GM12878 (cell line): ENCODE data around the gene HAGHL. TPM values are rescaled to one million over a fixed set of nuclear protein-coding genes. Genes with fewer than 3 reads are reported as not detected.

Experiments
- ATAC-seq: fragments of 200-7000 bp; cut with Tn5 transposase; 3 replicates; pipeline ENCODE4 v1.9.1; 2020; ENCODE audit warnings: mild to moderate bottlenecking, moderate library complexity
- BruUV-seq: library from RNA; stranded (reverse); fragments of 400-500 nt; replicated peaks from 2 replicates; lab custom pipeline; 2021; lab: Mats Ljungman, UMichigan
- CTCF ChIA-PET: fragments of 300-600 bp; sonication (Branson Sonifier 250); formaldehyde crosslinking; extraction: SDS; loops from one replicate; lab custom pipeline; 2021; ENCODE audit warnings: inconsistent platforms; lab: Yijun Ruan, JAX
- POLR2A ChIA-PET: fragments of 350-600 bp; formaldehyde crosslinking; extraction: SDS; loops from one replicate; lab custom pipeline; 2021; ENCODE audit warnings: inconsistent platforms; lab: Charles Lee
- RAD21 ChIA-PET: fragments of 300-600 bp; sonication (Branson Sonifier 250); formaldehyde crosslinking; loops from one replicate; lab custom pipeline; 2023; ENCODE audit warnings: antibody characterized with exemption; ENCODE audit not compliant: unreplicated experiment; lab: Charles Lee
- SMC1A ChIA-PET: fragments of 300-600 bp; sonication (Branson Sonifier 250); formaldehyde crosslinking; loops from one replicate; lab custom pipeline; 2023; ENCODE audit not compliant: unreplicated experiment, uncharacterized antibody; lab: Charles Lee
- DNase-seq: peaks from one replicate; pipeline ENCODE4 v3.0.0-alpha.2; 2011; ENCODE audit warnings: low read depth, low spot score
- FAIRE-seq: peaks from 3 replicates; lab custom pipeline; 2011; peaks lifted over from hg19 to GRCh38; lab: Jason Lieb, UNC
- H2AFZ ChIP-seq: 2 replicates; pipeline ENCODE4 v1.6.0; 2011; ENCODE audit warnings: low read depth, low read length, control low read depth; ENCODE audit not compliant: control insufficient read depth
- H3K27ac ChIP-seq: 2 replicates; pipeline ENCODE4 v1.5.1; 2011; ENCODE audit warnings: control low read depth; ENCODE audit not compliant: control insufficient read depth, insufficient read depth
- H3K27me3 ChIP-seq, 2 experiments: replicated peaks in 1 of 2; 2 replicates each; pipeline versions ENCODE4 v1.6.0 to v1.6.1; 2011; ENCODE audit warnings: low read length in 1 of 2; ENCODE audit not compliant: control insufficient read depth in 2 of 2, insufficient read depth in 2 of 2
- H3K36me3 ChIP-seq, 2 experiments: 2 replicates each; pipeline ENCODE4 v1.5.1; 2011; ENCODE audit warnings: low read length in 1 of 2; ENCODE audit not compliant: control insufficient read depth in 2 of 2, insufficient read depth in 2 of 2
- H3K4me1 ChIP-seq: 2 replicates; pipeline ENCODE4 v1.6.1; 2011; ENCODE audit warnings: mild to moderate bottlenecking, low read length, moderate library complexity, mixed read lengths; ENCODE audit not compliant: control insufficient read depth, insufficient read depth
- H3K4me2 ChIP-seq: 2 replicates; pipeline ENCODE4 v1.6.0; 2011; ENCODE audit warnings: control low read depth; ENCODE audit not compliant: control insufficient read depth, insufficient read depth
- H3K4me3 ChIP-seq: fragments of 200-600 bp; sonication (generic); 2 replicates; pipeline ENCODE4 v1.5.1; 2016
- H3K79me2 ChIP-seq: 2 replicates; pipeline ENCODE4 v1.6.0; 2011; ENCODE audit warnings: low read length; ENCODE audit not compliant: control insufficient read depth, insufficient read depth
- H3K9ac ChIP-seq: 2 replicates; pipeline ENCODE4 v1.8.0; 2011; ENCODE audit warnings: low read length, control low read depth, mixed read lengths; ENCODE audit not compliant: control insufficient read depth, insufficient read depth
- H3K9me3 ChIP-seq: replicated peaks from 3 replicates; pipeline ENCODE4 v1.5.1; 2011; ENCODE audit warnings: mild to moderate bottlenecking, low read length; ENCODE audit not compliant: control insufficient read depth, insufficient read depth
- H4K20me1 ChIP-seq: 2 replicates; pipeline ENCODE4 v1.6.0; 2011; ENCODE audit not compliant: control insufficient read depth, insufficient read depth
- ATF2 ChIP-seq: IDR thresholded peaks from 2 replicates; pipeline ENCODE4 v1.6.1; 2012; ENCODE audit warnings: low read length, inconsistent platforms
- BHLHE40 ChIP-seq, 2 experiments: fragments of 450-650 bp in 1 of 2; IDR thresholded peaks; 2 replicates each; pipeline ENCODE4 v1.6.1; 2011 to 2017; ENCODE audit warnings: low read depth in 2 of 2, borderline replicate concordance in 1 of 2, improper control_type of control experiment in 1 of 2, low read length in 1 of 2, mild to moderate bottlenecking in 1 of 2
- EGR1 ChIP-seq, 2 experiments: IDR thresholded peaks; 1 replicate in 1 of 2; 2 replicates in 1 of 2; pipeline ENCODE4 v1.6.1; 2011 to 2012; ENCODE audit warnings: low read depth in 2 of 2, low read length in 2 of 2, borderline replicate concordance in 1 of 2, mild to moderate bottlenecking in 1 of 2, moderate library complexity in 1 of 2
- ELK1 ChIP-seq: IDR thresholded peaks from 2 replicates; pipeline ENCODE4 v1.6.1; 2012; ENCODE audit warnings: low read depth, low read length, improper control_type of control experiment
- ETV6 ChIP-seq, 2 experiments: fragments of 450-650 bp in 1 of 2; IDR thresholded peaks in 1 of 2; conservative IDR thresholded peaks in 1 of 2; 2 replicates each; pipeline ENCODE4 v1.6.1; 2014; ENCODE audit warnings: antibody characterized with exemption in 1 of 2, borderline replicate concordance in 1 of 2, low read depth in 1 of 2, mild to moderate bottlenecking in 1 of 2, moderate library complexity in 1 of 2
- EZH2 ChIP-seq: IDR thresholded peaks from 2 replicates; pipeline ENCODE4 v1.6.1; 2012; ENCODE audit warnings: low read depth, mild to moderate bottlenecking, control low read depth, inconsistent platforms, low read length, borderline replicate concordance; ENCODE audit not compliant: control insufficient read depth
- GATAD2B ChIP-seq: fragments of 450-650 bp; conservative IDR thresholded peaks from 2 replicates; pipeline ENCODE4 v1.6.1; 2017; ENCODE audit warnings: low read depth, mild to moderate bottlenecking, moderate library complexity
- HCFC1 ChIP-seq: fragments of 150-350 bp; IDR thresholded peaks from 2 replicates; pipeline ENCODE4 v1.6.1; 2014; ENCODE audit warnings: low read length
- KDM1A ChIP-seq: fragments of 200-600 bp; sonication (generic); IDR thresholded peaks from 2 replicates; pipeline ENCODE4 v1.6.1; 2016; ENCODE audit warnings: borderline replicate concordance
- NR2F1 ChIP-seq: fragments of 450-650 bp; conservative IDR thresholded peaks from 2 replicates; pipeline ENCODE4 v1.6.1; 2017; ENCODE audit warnings: mild to moderate bottlenecking
- PAX8 ChIP-seq: fragments of 450-650 bp; IDR thresholded peaks from 2 replicates; pipeline ENCODE4 v1.6.1; 2017; ENCODE audit warnings: mild to moderate bottlenecking, moderate library complexity
- RAD51 ChIP-seq: fragments of 450-650 bp; IDR thresholded peaks from 2 replicates; pipeline ENCODE4 v1.6.1; 2016; ENCODE audit warnings: moderate library complexity, mild to moderate bottlenecking, inconsistent platforms
- SREBF1 ChIP-seq: IDR thresholded peaks from 2 replicates; pipeline ENCODE4 v1.6.1; 2012; ENCODE audit warnings: mild to moderate bottlenecking, low read length
- SREBF2 ChIP-seq: IDR thresholded peaks from 2 replicates; pipeline ENCODE4 v1.6.1; 2012; ENCODE audit warnings: mild to moderate bottlenecking, low read length
- ZNF274 ChIP-seq: IDR thresholded peaks from one replicate; pipeline ENCODE4 v1.8.0; 2011; ENCODE audit not compliant: insufficient read length, insufficient read depth
- ZSCAN29 ChIP-seq: fragments of 450-650 bp; IDR thresholded peaks from 2 replicates; pipeline ENCODE4 v1.6.1; 2017; ENCODE audit warnings: mild to moderate bottlenecking, moderate library complexity
- WGBS: methylation state at CpG from one replicate; pipeline ENCODE4 v1.1.6; 2016; ENCODE audit warnings: low lambda C conversion rate; ENCODE audit not compliant: insufficient replicate concordance, insufficient coverage; ENCODE audit errors: missing lambda C conversion rate; 5-methylcytosine and 5-hydroxymethylcytosine counted together
- in situ Hi-C: fragments of 300-500 bp; cut with MboI; formaldehyde crosslinking; loops from 9 replicates; pipeline ENCODE4 v1.14.3; 2018; ENCODE audit warnings: mixed read lengths
- intact Hi-C: fragments of 100-400 bp; cut with micrococcal nuclease; formaldehyde crosslinking; loops from one replicate; pipeline ENCODE4 v1.14.2; 2022; ENCODE audit not compliant: unreplicated experiment
- polyA plus RNA-seq, 11 experiments: library from polyadenylated mRNA; depleted of rRNA in 4 of 11; unstranded in 6 of 11; stranded (reverse) in 5 of 11; fragments of >200 nt; fragmentation: Nextera tagmentation in 4 of 11; fragmentation: Illumina TruSeq in 1 of 11; extraction: Ambion mirVana in 4 of 11; extraction: Trizol in 1 of 11; gene quantifications; 1 replicate in 1 of 11; 2 replicates in 10 of 11; pipeline versions ENCODE4 v1.2.1 to v1.2.3, GENCODE V29; 2011 to 2016; ENCODE audit warnings: inconsistent platforms in 2 of 11, missing spikeins in 2 of 11, low read depth in 1 of 11
- total RNA-seq, 4 experiments: library from RNA; depleted of rRNA in 3 of 4; stranded (reverse); fragments of >200 nt in 3 of 4; fragmentation: Illumina TruSeq in 1 of 4; extraction: Trizol in 1 of 4; gene quantifications; 2 replicates each; pipeline versions ENCODE4 v1.2.1 to v1.2.3, GENCODE V29; 2013 to 2021

HAGHL gene
- total and polyA plus RNA-seq, 10 of the 15 experiments (the other 5 are each of a cell fraction or from before 2014, with no cell fraction given) = 0.23 to 44.6 (median 16.4) TPM

GRCh38 chr16:728890-729744, 2.2 kb downstream of the HAGHL start:
- no peak for FAIRE-seq
- intact Hi-C loops = no loop called here
- TF ChIP-seq ZNF274 (no peak), BHLHE40 (IDR thresholded peaks at IDR 0.05; ENCODE audit: borderline replicate concordance in 1 of 2, low read depth in 2 of 2, low read length in 1 of 2) (no peak), KDM1A (no peak), ZSCAN29 (no peak), SREBF1 (no peak), NR2F1 (no peak), EZH2 (no peak), PAX8 (no peak), GATAD2B (no peak), RAD51 (no peak), EGR1 (IDR thresholded peaks at IDR 0.05; ENCODE audit: borderline replicate concordance in 1 of 2, low read depth in 2 of 2, low read length in 2 of 2) (no peak), ELK1 (no peak), HCFC1 (no peak), ETV6 (conservative IDR thresholded peaks at IDR 0.05 in 1 of 2, IDR thresholded peaks at IDR 0.05 in 1 of 2; ENCODE audit: borderline replicate concordance in 1 of 2, low read depth in 1 of 2) (no peak), ATF2 (no peak), SREBF2 (no peak)
- no peak overlapping the region for H3K27ac ChIP-seq
- in situ Hi-C loops = no loop called here
- RAD21 ChIA-PET = interaction anchor here (1.5 kb wide), 1 partner anchor 17 kb away, joined by 4 read pairs; no protein-coding TSS in a partner anchor
- TSS peak; percentile 61 for BruUV-seq
- SMC1A ChIA-PET = no interaction called here
- no peak overlapping the region for H3K9ac ChIP-seq
- H3K4me2 ChIP-seq = peak overlapping the region; percentile 90; the same call in 1 of the 2 replicates
- H3K36me3 ChIP-seq = peaks cover 2 to 3% of the 10 kb centered on the region in 2 experiments; a peak in 3 of 4 replicates
- no peaks in the 10 kb centered on the region for H3K27me3 ChIP-seq
- H3K4me3 ChIP-seq = no peak overlapping the region
- H2AFZ ChIP-seq = no peak overlapping the region
- no peaks in the 10 kb centered on the region for H3K9me3 ChIP-seq
- POLR2A ChIA-PET = interaction anchor here (1.4 to 6.3 kb wide), 2 partner anchors 8 to 9 kb away, joined by 6 to 60 read pairs; partner anchors contain the start of genes ANTKMT and CIAO3
- ATAC-seq = no peak
- H3K79me2 ChIP-seq = no peaks in the 10 kb centered on the region; the same call in 1 of the 2 replicates
- DNase-seq = no peak
- H3K4me1 ChIP-seq = peaks cover 11% of the 10 kb centered on the region
- no peaks in the 10 kb centered on the region for H4K20me1 ChIP-seq
- CTCF ChIA-PET = interaction anchor here (0.7 to 1.4 kb wide), 2 partner anchors 9 to 12 kb away, joined by 4 to 6 read pairs; partner anchors contain the start of gene CIAO3
- WGBS = 69% methylated on average over 51 of the region's 55 CpGs
